ENCODE measurements around the gene COL27A1.

The COL27A1 gene

GRCh38 chr9:114163517-114163951, 8.2 kb downstream of the COL27A1 start:
- Histone ChIP-seq H3K79me2 (ENCODE audit: control insufficient read depth, insufficient read depth, low read length, unreplicated experiment) (no peaks in the 10 kb centered on the region), H2AFZ (ENCODE audit: low read length, unreplicated experiment) (no peak overlapping the region), H3K4me1 (ENCODE audit: control insufficient read depth, insufficient read depth, low read length, unreplicated experiment) (peaks cover 20% of the 10 kb centered on the region), H3K36me3 (ENCODE audit: insufficient read depth, low read length) (0 out of 2 replicates have a peak, but pooled peaks cover 2% of the 10 kb centered on the region), H3K27ac (ENCODE audit: low read depth, low read length) (no peak overlapping the region), H3K27me3 (ENCODE audit: insufficient read depth, low read length) (no peaks in the 10 kb centered on the region), H3K4me3 (ENCODE audit: low read depth, low read length) (peak overlapping the region; percentile 57; the same call in 1 of the 2 replicates)

- Histone ChIP-seq H3K27ac (ENCODE audit: low read depth, low read length) (no peak overlapping the region), H3K36me3 (ENCODE audit: insufficient read depth, low read length) (0 out of 2 replicates have a peak, but pooled peaks cover 2% of the 10 kb centered on the region), H3K79me2 (ENCODE audit: control insufficient read depth, insufficient read depth, low read length, unreplicated experiment) (no peaks in the 10 kb centered on the region), H3K4me3 (ENCODE audit: low read depth, low read length) (no peak overlapping the region), H3K4me1 (ENCODE audit: control insufficient read depth, insufficient read depth, low read length, unreplicated experiment) (peaks cover 26% of the 10 kb centered on the region), H2AFZ (ENCODE audit: low read length, unreplicated experiment) (no peak overlapping the region), H3K27me3 (ENCODE audit: insufficient read depth, low read length) (no peaks in the 10 kb centered on the region)
Observed at GRCh38 chr9:114164191-114164794, 9.0 kb downstream of the COL27A1 start.

- Histone ChIP-seq H3K4me3 (ENCODE audit: low read depth, low read length) (no peak overlapping the region), H3K27me3 (ENCODE audit: insufficient read depth, low read length) (no peaks in the 10 kb centered on the region), H3K4me1 (ENCODE audit: control insufficient read depth, insufficient read depth, low read length, unreplicated experiment) (peaks cover 35% of the 10 kb centered on the region), H3K36me3 (ENCODE audit: insufficient read depth, low read length) (0 out of 2 replicates have a peak, but pooled peaks cover 2% of the 10 kb centered on the region), H3K27ac (ENCODE audit: low read depth, low read length) (no peak overlapping the region), H2AFZ (ENCODE audit: low read length, unreplicated experiment) (no peak overlapping the region), H3K79me2 (ENCODE audit: control insufficient read depth, insufficient read depth, low read length, unreplicated experiment) (no peaks in the 10 kb centered on the region)
Observed at GRCh38 chr9:114165407-114166102, 10.2 kb downstream of the COL27A1 start.

GRCh38 chr9:114166103-114166470, 10.8 kb downstream of the COL27A1 start:
- H3K36me3 ChIP-seq (ENCODE audit: insufficient read depth, low read length) = 0 out of 2 replicates have a peak, but pooled peaks cover 2% of the 10 kb centered on the region

GRCh38 chr9:114166614-114167572, 11.6 kb downstream of the COL27A1 start:
- Histone ChIP-seq H2AFZ (ENCODE audit: low read length, unreplicated experiment) (no peak overlapping the region), H3K36me3 (ENCODE audit: insufficient read depth, low read length) (0 out of 2 replicates have a peak, but pooled peaks cover 2% of the 10 kb centered on the region), H3K4me3 (ENCODE audit: low read depth, low read length) (no peak overlapping the region), H3K4me1 (ENCODE audit: control insufficient read depth, insufficient read depth, low read length, unreplicated experiment) (peaks cover 35% of the 10 kb centered on the region), H3K27ac (ENCODE audit: low read depth, low read length) (no peak overlapping the region), H3K79me2 (ENCODE audit: control insufficient read depth, insufficient read depth, low read length, unreplicated experiment) (no peaks in the 10 kb centered on the region), H3K27me3 (ENCODE audit: insufficient read depth, low read length) (no peaks in the 10 kb centered on the region)

More at GRCh38 chr9:114166103-114166470, 10.8 kb downstream of the COL27A1 start:
- Histone ChIP-seq H3K27me3 (ENCODE audit: insufficient read depth, low read length) (no peaks in the 10 kb centered on the region), H3K79me2 (ENCODE audit: control insufficient read depth, insufficient read depth, low read length, unreplicated experiment) (no peaks in the 10 kb centered on the region), H3K4me3 (ENCODE audit: low read depth, low read length) (no peak overlapping the region), H3K4me1 (ENCODE audit: control insufficient read depth, insufficient read depth, low read length, unreplicated experiment) (peaks cover 35% of the 10 kb centered on the region), H2AFZ (ENCODE audit: low read length, unreplicated experiment) (no peak overlapping the region), H3K27ac (ENCODE audit: low read depth, low read length) (no peak overlapping the region)

GRCh38 chr9:114167591-114168091, 12.3 kb downstream of the COL27A1 start:
- Histone ChIP-seq H3K36me3 (ENCODE audit: insufficient read depth, low read length) (0 out of 2 replicates have a peak, but pooled peaks cover 2% of the 10 kb centered on the region), H3K79me2 (ENCODE audit: control insufficient read depth, insufficient read depth, low read length, unreplicated experiment) (no peaks in the 10 kb centered on the region), H3K4me1 (ENCODE audit: control insufficient read depth, insufficient read depth, low read length, unreplicated experiment) (peaks cover 35% of the 10 kb centered on the region), H3K4me3 (ENCODE audit: low read depth, low read length) (no peak overlapping the region), H3K27ac (ENCODE audit: low read depth, low read length) (no peak overlapping the region), H2AFZ (ENCODE audit: low read length, unreplicated experiment) (no peak overlapping the region), H3K27me3 (ENCODE audit: insufficient read depth, low read length) (no peaks in the 10 kb centered on the region)

- peaks cover 31% of the 10 kb centered on the region for H3K4me1 ChIP-seq (ENCODE audit: control insufficient read depth, insufficient read depth, low read length, unreplicated experiment)
- H3K27me3 ChIP-seq (ENCODE audit: insufficient read depth, low read length) = no peaks in the 10 kb centered on the region
- H2AFZ ChIP-seq (ENCODE audit: low read length, unreplicated experiment) = no peak overlapping the region
- no peak overlapping the region for H3K27ac ChIP-seq (ENCODE audit: low read depth, low read length)
- no peaks in the 10 kb centered on the region for H3K79me2 ChIP-seq (ENCODE audit: control insufficient read depth, insufficient read depth, low read length, unreplicated experiment)
- no peak overlapping the region for H3K4me3 ChIP-seq (ENCODE audit: low read depth, low read length)
- 0 out of 2 replicates have a peak, but pooled peaks cover 2% of the 10 kb centered on the region for H3K36me3 ChIP-seq (ENCODE audit: insufficient read depth, low read length)
Observed at GRCh38 chr9:114168281-114169028, 13.1 kb downstream of the COL27A1 start.

GRCh38 chr9:114169029-114169951, 14.0 kb downstream of the COL27A1 start:
- Histone ChIP-seq H2AFZ (ENCODE audit: low read length, unreplicated experiment) (no peak overlapping the region), H3K4me1 (ENCODE audit: control insufficient read depth, insufficient read depth, low read length, unreplicated experiment) (peaks cover 28% of the 10 kb centered on the region), H3K27ac (ENCODE audit: low read depth, low read length) (no peak overlapping the region), H3K4me3 (ENCODE audit: low read depth, low read length) (no peak overlapping the region), H3K79me2 (ENCODE audit: control insufficient read depth, insufficient read depth, low read length, unreplicated experiment) (no peaks in the 10 kb centered on the region), H3K27me3 (ENCODE audit: insufficient read depth, low read length) (no peaks in the 10 kb centered on the region), H3K36me3 (ENCODE audit: insufficient read depth, low read length) (0 out of 2 replicates have a peak, but pooled peaks cover 2% of the 10 kb centered on the region)

Data from ACC112 (cell line).